Lower leg skin (tissue), 3 donors: ENCODE data around the gene DSCAML1.

Experiments
- POLR2A ChIP-seq, 2 donors: fragments of 450-650 bp; IDR thresholded peaks; one replicate each; pipeline ENCODE4 v1.6.1; 2016 to 2017; ENCODE audit warnings: antibody characterized with exemption in 2 of 2, mild to moderate bottlenecking in 1 of 2, moderate library complexity in 1 of 2
- TF ChIP-seq, protein P1 (sequence below), 3 donors: fragments of 450-650 bp; IDR thresholded peaks; one replicate each; pipeline ENCODE4 v1.5.1; 2016; ENCODE audit warnings: antibody characterized with exemption in 3 of 3, mild to moderate bottlenecking in 3 of 3, moderate library complexity in 2 of 3

DNA sequence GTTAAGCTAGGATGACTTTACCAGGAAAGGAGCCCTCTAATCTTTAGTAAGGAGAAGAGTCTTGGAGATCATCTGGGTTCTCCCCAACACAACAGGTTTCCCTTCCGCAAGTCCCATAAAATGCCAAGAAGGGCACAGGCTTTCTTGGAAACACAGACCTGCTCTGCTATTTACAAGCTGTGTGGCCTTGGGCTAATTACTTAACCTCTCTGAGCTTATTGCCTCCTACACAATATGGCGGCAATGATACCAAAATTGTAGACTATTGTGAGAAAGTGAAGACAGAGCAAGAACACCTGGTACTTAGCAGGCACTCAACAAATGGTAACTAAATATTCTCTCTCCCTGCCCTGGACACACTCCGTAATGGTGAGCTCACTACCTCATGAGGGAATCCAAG is 49.1 kb downstream of the DSCAML1 start:
- TF ChIP-seq, protein P1, sequence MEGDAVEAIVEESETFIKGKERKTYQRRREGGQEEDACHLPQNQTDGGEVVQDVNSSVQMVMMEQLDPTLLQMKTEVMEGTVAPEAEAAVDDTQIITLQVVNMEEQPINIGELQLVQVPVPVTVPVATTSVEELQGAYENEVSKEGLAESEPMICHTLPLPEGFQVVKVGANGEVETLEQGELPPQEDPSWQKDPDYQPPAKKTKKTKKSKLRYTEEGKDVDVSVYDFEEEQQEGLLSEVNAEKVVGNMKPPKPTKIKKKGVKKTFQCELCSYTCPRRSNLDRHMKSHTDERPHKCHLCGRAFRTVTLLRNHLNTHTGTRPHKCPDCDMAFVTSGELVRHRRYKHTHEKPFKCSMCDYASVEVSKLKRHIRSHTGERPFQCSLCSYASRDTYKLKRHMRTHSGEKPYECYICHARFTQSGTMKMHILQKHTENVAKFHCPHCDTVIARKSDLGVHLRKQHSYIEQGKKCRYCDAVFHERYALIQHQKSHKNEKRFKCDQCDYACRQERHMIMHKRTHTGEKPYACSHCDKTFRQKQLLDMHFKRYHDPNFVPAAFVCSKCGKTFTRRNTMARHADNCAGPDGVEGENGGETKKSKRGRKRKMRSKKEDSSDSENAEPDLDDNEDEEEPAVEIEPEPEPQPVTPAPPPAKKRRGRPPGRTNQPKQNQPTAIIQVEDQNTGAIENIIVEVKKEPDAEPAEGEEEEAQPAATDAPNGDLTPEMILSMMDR (IDR thresholded peaks at IDR 0.05): no peak
- no peak for TF ChIP-seq POLR2A (IDR thresholded peaks at IDR 0.05)
